HG03565 (cell line): Measurements from ENCODE around the gene ZSCAN22.
A peak's percentile ranks its signal among the peaks of the same experiment; 100 is the strongest.
"Not testable (repeated sequence)": the region's sequence is repeated elsewhere in the genome, so short reads cannot be mapped to it uniquely, and the experiment has no call there.

Experiments used
- ATAC-seq: cut with Tn5 transposase; IDR thresholded peaks from one replicate; pipeline ENCODE4 v1.9.1; 2021; ENCODE audit warnings: mild to moderate bottlenecking, moderate library complexity; ENCODE audit not compliant: unreplicated experiment

Gene ZSCAN22

GRCh38 chr19:58368561-58369360 lies 42.0 kb downstream of the ZSCAN22 start:
- no peak for ATAC-seq

- no peak for ATAC-seq
Observed at GRCh38 chr19:58372311-58373133, 45.7 kb downstream of the ZSCAN22 start.

GRCh38 chr19:58374200-58374599 lies 47.4 kb downstream of the ZSCAN22 start:
- ATAC-seq: no peak

- not testable (repeated sequence) for ATAC-seq
Observed at GRCh38 chr19:58376724-58377123, 49.9 kb downstream of the ZSCAN22 start.

GRCh38 chr19:58379246-58379645 lies 52.5 kb downstream of the ZSCAN22 start:
- no peak for ATAC-seq

- no peak for ATAC-seq
Observed at GRCh38 chr19:58380037-58380661, 53.4 kb downstream of the ZSCAN22 start.

- ATAC-seq: peak; percentile 63
Observed at GRCh38 chr19:58380662-58381459, 54.1 kb downstream of the ZSCAN22 start, which contains the start of gene ZNF837. Gene ZNF837 (minus strand): TSS chr19:58381030. CDS start chr19:58369332, 11,698 bp downstream.

GRCh38 chr19:58381460-58382212 lies 54.8 kb downstream of the ZSCAN22 start:
- ATAC-seq: no peak

- ATAC-seq: no peak
Observed at GRCh38 chr19:58382997-58383603, 56.3 kb downstream of the ZSCAN22 start.

- no peak for ATAC-seq
Observed at GRCh38 chr19:58385313-58385890, 58.6 kb downstream of the ZSCAN22 start.

- ATAC-seq: no peak
Observed at GRCh38 chr19:58385891-58386575, 59.2 kb downstream of the ZSCAN22 start.

GRCh38 chr19:58386576-58387337 lies 60.0 kb downstream of the ZSCAN22 start, which contains the start of gene RPS5:
Gene RPS5 (plus strand): TSS chr19:58387269. CDS start chr19:58388138, 869 bp downstream.
- peak; percentile 76 for ATAC-seq

- no peak for ATAC-seq
Observed at GRCh38 chr19:58387338-58388174, 60.8 kb downstream of the ZSCAN22 start.

GRCh38 chr19:58388175-58388526 lies 61.4 kb downstream of the ZSCAN22 start:
- no peak for ATAC-seq
